Ovary (tissue), 10 donors: ENCODE results near the gene ATAD3B. TPM values are rescaled to one million over a fixed set of nuclear protein-coding genes. Genes with fewer than 3 reads are reported as not detected.

Experiments
- DNase-seq, 5 donors: peaks; one replicate each; pipeline ENCODE4 v3.0.0-alpha.2; 2019 to 2020
- H3K27ac ChIP-seq, 2 donors: fragments of 200-600 bp; one replicate each; pipeline versions ENCODE4 v1.5.1 to v1.8.0; 2019 to 2022
- H3K27me3 ChIP-seq: fragments of 200-600 bp; one replicate; pipeline ENCODE4 v1.8.0; 2022
- H3K36me3 ChIP-seq: fragments of 200-600 bp; sonication (generic); one replicate; pipeline ENCODE4 v1.5.1; 2019
- H3K4me1 ChIP-seq: one replicate; pipeline ENCODE4 v1.8.1; 2013; ENCODE audit warnings: mild to moderate bottlenecking, moderate library complexity; ENCODE audit not compliant: insufficient read depth
- H3K4me3 ChIP-seq: fragments of 200-600 bp; sonication (generic); one replicate; pipeline ENCODE4 v1.5.1; 2017
- H3K9me3 ChIP-seq, 2 donors: fragments of 200-600 bp in 1 of 2; sonication (generic) in 1 of 2; one replicate each; pipeline versions ENCODE4 v1.5.1 to v1.8.1; 2013 to 2019; ENCODE audit warnings: mild to moderate bottlenecking in 1 of 2, moderate library complexity in 1 of 2
- EP300 ChIP-seq: sonication (generic); formaldehyde crosslinking; IDR thresholded peaks from one replicate; pipeline ENCODE4 v1.6.1; 2017; ENCODE audit warnings: antibody characterized with exemption
- POLR2A ChIP-seq: fragments of 450-650 bp; IDR thresholded peaks from one replicate; pipeline ENCODE4 v1.6.1; 2017; ENCODE audit warnings: antibody characterized with exemption, mild to moderate bottlenecking, moderate library complexity
- WGBS, 3 donors: extraction: QIAGEN DNeasy Blood & Tissue Kit in 1 of 3; methylation state at CpG; one replicate each; pipeline versions ENCODE4 v1.1.5 to v1.1.7; 2013 to 2017; 5-methylcytosine and 5-hydroxymethylcytosine counted together
- intact Hi-C, 4 donors: fragments of 100-400 bp; cut with DNase I; formaldehyde crosslinking; loops; one replicate each; pipeline versions ENCODE4 v1.11.0 to v1.15.1; 2022 to 2023
- long read RNA-seq, 3 donors: library from polyadenylated mRNA in 2 of 3; unstranded in 2 of 3; transcript quantifications; one replicate each; pipeline ENCODE4 v2.0.0 and lab custom pipeline, GENCODE V29; 2021 to 2026
- polyA plus RNA-seq, 2 donors: library from polyadenylated mRNA; stranded (reverse); fragments of 200-250 nt in 1 of 2; fragments of 350-450 nt in 1 of 2; fragmentation: Illumina TruSeq in 1 of 2; extraction: RNeasy Lipid Tissue Mini Kit (QIAGEN cat#74804) in 1 of 2; gene quantifications; one replicate each; pipeline ENCODE4 v1.2.3, GENCODE V29; 2013 to 2014
- total RNA-seq, 7 donors: library from RNA; depleted of rRNA in 2 of 7; stranded (reverse); fragments of >200 nt in 2 of 7; fragmentation: NEBNext Ultra II Directional in 3 of 7; extraction: Animal tissue kit (Norgen Biotek cat#: 25700) in 3 of 7; gene quantifications; one replicate each; pipeline versions ENCODE4 v1.1.0 to v1.2.4, GENCODE V29; 2016 to 2023
- TF ChIP-seq, protein P1 (sequence below), 3 donors: fragments of 450-650 bp in 2 of 3; fragments of 200-600 bp in 1 of 3; IDR thresholded peaks; one replicate each; pipeline versions ENCODE4 v1.5.1 to v1.8.0; 2016 to 2022; ENCODE audit warnings: antibody characterized with exemption in 3 of 3, mild to moderate bottlenecking in 1 of 3
- donor health status: DM: no; HTN: no; CAD: no; lungs with moderate emphysema.
- donor health status: DM: no; HTN: no; CAD: no.
- donor health status: Bipolar disorder and iron deficiency.
- donor health status: DM: yes; HTN: yes; CAD: no.
- donor health status: DM: no; HTN: no; CAD: no.
- donor health status: DM: yes; HTN: yes; CAD: no.

ATAD3B gene
- 10 to 100 TPM; 13.1 to 26.5 (median 19.6) TPM for total RNA-seq
- polyA plus RNA-seq: 10 to 100 TPM in 1 of 2 donors, 1 to 10 TPM in 1; 1.0 to 15.0 TPM
- long read RNA-seq, donor 1, full-length matches to known transcripts: 1 of 5 reads
- long read RNA-seq, donor 1, partial matches to known transcripts: 1 of 5 reads
- long read RNA-seq, donor 1, other reads (novel, unspliced or antisense): 3 of 5 reads
- long read RNA-seq, donor 2, full-length matches to known transcripts: 7 of 7 reads
- long read RNA-seq, donor 2, partial matches to known transcripts: 0 of 7 reads
- long read RNA-seq, donor 2, other reads (novel, unspliced or antisense): 0 of 7 reads
- long read RNA-seq, donor 3, partial matches to known transcripts: 10 of 32 reads
- long read RNA-seq, donor 3, other reads (novel, unspliced or antisense): 17 of 32 reads

DNA sequence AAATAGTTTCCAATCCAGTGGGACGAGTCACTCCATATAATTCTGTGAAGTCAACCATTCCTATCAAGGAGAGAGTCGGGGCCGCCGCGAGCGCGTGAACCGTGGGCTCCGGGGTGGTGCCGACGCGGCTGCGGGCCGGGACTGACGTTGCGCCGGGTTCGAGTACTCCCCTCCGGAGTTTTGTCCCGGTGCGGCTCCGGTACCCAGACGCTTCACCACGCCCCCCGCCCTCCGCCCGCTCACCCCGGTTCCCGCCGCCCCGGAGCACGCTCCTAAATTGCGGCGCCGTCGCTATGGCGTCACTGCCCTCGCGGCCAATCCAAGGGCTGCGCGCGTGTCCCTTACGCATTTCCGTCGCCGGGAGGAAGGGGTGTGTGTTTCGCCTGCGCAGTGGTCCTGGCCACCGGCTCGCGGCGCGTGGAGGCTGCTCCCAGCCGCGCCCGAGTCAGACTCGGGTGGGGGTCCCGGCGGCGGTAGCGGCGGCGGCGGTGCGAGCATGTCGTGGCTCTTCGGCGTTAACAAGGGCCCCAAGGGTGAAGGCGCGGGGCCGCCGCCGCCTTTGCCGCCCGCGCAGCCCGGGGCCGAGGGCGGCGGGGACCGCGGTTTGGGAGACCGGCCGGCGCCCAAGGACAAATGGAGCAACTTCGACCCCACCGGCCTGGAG is at the start of gene ATAD3B:
Gene ATAD3B (plus strand): TSS at position 377 of the 664 bp plus-strand sequence. CDS start 120 bp downstream, at position 497.
- no peaks in the 10 kb centered on the region for H3K27me3 ChIP-seq
- H3K4me3 ChIP-seq: peak within 1 kb of the TSS; percentile 84
- DNase-seq: peak; percentile 81 to 95 (median 93)
- H3K36me3 ChIP-seq: no peaks in the 10 kb centered on the region
- intact Hi-C loops: no loop called here
- no peaks in the 10 kb centered on the region for H3K9me3 ChIP-seq
- H3K4me1 ChIP-seq: peaks cover 10% of the 10 kb centered on the region
- peak within 1 kb of the TSS; percentile 53 to 85 for H3K27ac ChIP-seq
- TF ChIP-seq EP300 (no peak), POLR2A (peak; percentile 25)
- TF ChIP-seq, protein P1, sequence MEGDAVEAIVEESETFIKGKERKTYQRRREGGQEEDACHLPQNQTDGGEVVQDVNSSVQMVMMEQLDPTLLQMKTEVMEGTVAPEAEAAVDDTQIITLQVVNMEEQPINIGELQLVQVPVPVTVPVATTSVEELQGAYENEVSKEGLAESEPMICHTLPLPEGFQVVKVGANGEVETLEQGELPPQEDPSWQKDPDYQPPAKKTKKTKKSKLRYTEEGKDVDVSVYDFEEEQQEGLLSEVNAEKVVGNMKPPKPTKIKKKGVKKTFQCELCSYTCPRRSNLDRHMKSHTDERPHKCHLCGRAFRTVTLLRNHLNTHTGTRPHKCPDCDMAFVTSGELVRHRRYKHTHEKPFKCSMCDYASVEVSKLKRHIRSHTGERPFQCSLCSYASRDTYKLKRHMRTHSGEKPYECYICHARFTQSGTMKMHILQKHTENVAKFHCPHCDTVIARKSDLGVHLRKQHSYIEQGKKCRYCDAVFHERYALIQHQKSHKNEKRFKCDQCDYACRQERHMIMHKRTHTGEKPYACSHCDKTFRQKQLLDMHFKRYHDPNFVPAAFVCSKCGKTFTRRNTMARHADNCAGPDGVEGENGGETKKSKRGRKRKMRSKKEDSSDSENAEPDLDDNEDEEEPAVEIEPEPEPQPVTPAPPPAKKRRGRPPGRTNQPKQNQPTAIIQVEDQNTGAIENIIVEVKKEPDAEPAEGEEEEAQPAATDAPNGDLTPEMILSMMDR (IDR thresholded peaks at IDR 0.05): peak in 1 of 3 donors; percentile 5
- WGBS, 3 donors: 1 to 2% (median 1%) methylated on average over 36 to 87 of the region's 87 CpGs

DNA sequence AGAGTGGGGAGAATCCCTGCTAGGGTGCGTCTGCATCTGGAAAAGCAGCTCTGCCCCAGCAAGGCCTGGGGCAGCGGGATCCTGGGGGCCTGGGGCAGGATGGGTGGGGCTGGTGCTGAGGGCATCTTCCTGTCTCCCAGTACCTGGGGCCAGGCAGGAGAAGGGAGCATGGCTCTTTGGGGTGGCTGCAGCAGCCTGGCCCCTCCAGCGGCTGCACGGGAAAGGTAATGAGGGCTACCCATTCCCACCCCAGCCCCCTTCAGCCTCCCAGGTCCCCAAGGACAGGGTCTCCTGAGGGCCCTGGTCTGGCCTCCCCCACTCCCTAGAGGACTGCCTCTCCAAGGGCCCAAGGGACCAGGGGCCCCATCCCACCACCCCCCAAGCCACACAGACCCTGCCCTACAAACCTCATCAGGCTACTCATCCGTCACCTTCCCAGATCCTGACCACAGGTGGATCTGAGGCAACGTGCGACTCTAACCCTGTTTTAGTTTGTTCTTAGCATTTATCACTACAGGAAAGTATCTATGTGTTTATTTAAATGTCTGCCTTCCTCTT is 49.6 kb upstream of the ATAD3B start:
- 78 to 81% (median 81%) methylated on average over 7 of the region's 7 CpGs for WGBS, 3 donors
- Histone ChIP-seq H3K27me3 (no peaks in the 10 kb centered on the region), H3K27ac (no peak overlapping the region), H3K4me3 (no peak overlapping the region), H3K9me3 (no peaks in the 10 kb centered on the region), H3K4me1 (peaks cover 9% of the 10 kb centered on the region), H3K36me3 (no peaks in the 10 kb centered on the region)
- TF ChIP-seq, protein P1 (IDR thresholded peaks at IDR 0.05): no peak
- TF ChIP-seq POLR2A (no peak), EP300 (no peak)
- no peak for DNase-seq
- intact Hi-C loops: no loop called here

DNA sequence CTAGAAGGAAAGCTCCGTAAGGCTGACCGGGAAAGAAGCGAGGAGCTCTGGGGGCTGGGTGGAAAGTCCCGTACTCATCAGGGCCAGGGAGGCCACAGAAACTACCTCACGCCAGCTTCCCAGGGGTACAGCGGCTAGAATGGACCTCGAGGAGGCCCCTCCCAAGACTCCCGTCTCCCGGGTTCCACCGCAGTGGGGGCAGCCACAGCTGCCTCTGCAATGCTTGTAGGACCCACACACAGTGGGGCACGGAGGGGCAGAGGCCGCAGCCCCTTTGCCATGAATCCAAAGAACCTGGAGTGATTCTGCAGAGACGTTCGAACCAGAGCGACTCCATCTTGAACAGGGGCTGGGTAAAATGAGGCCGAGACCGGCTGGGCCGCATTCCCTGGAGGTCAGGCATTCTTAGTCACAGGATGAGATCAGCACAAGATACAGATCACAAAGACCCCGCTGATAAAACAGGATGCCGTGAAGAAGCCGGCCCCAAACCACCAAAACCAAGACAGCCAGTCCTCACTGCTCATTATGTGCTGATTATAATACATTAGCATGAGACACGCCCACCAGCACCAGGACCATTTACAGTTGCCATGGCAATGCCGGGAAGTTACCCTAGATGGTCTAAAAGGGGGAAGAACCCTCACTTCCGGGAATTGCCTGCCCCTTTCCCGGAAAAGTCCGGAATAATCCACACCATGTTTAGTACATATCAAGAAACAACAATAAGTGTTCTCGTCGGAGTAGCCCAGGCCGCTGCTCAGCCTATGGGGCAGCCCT is 48.9 kb upstream of the ATAD3B start:
- DNase-seq: peak in 2 of 5 donors; percentile 22 to 35
- H3K36me3 ChIP-seq: no peaks in the 10 kb centered on the region
- WGBS, 3 donors: 59 to 69% (median 59%) methylated on average over 29 of the region's 29 CpGs
- H3K27me3 ChIP-seq: no peaks in the 10 kb centered on the region
- no peaks in the 10 kb centered on the region for H3K9me3 ChIP-seq
- no peak for TF ChIP-seq POLR2A
- TF ChIP-seq, protein P1 (IDR thresholded peaks at IDR 0.05): no peak
- no peak overlapping the region for H3K27ac ChIP-seq
- intact Hi-C loops: no loop called here
- peaks cover 9% of the 10 kb centered on the region for H3K4me1 ChIP-seq
- no peak overlapping the region for H3K4me3 ChIP-seq

GRCh38 chr1:1423245-1423597 is 48.3 kb upstream of the ATAD3B start:
- 64 to 75% (median 67%) methylated on average over 7 of the region's 7 CpGs for WGBS, 3 donors
- Histone ChIP-seq H3K27ac (no peak overlapping the region), H3K27me3 (no peaks in the 10 kb centered on the region), H3K4me1 (peaks cover 9% of the 10 kb centered on the region), H3K36me3 (no peaks in the 10 kb centered on the region), H3K4me3 (no peak overlapping the region), H3K9me3 (no peaks in the 10 kb centered on the region)
- DNase-seq: no peak
- intact Hi-C loops: no loop called here
- TF ChIP-seq, protein P1 (IDR thresholded peaks at IDR 0.05): no peak
- TF ChIP-seq POLR2A (no peak), EP300 (no peak)
